GM10266 (cell line): Measurements from ENCODE around the gene ZSCAN10.
"Not testable (repeated sequence)": the region's sequence is repeated elsewhere in the genome, so short reads cannot be mapped to it uniquely, and the experiment has no call there.

ENCODE experiments used
- DNase-seq: peaks from one replicate; pipeline ENCODE4 v3.0.0; 2012; ENCODE audit errors: extremely low spot score
- TF ChIP-seq, protein P1 (sequence below): IDR thresholded peaks from 2 replicates; pipeline ENCODE4 v1.5.1; 2012; ENCODE audit warnings: mild to moderate bottlenecking, low read depth; ENCODE audit not compliant: control insufficient read depth, insufficient read depth; ENCODE audit errors: missing control alignments

The ZSCAN10 gene

DNA sequence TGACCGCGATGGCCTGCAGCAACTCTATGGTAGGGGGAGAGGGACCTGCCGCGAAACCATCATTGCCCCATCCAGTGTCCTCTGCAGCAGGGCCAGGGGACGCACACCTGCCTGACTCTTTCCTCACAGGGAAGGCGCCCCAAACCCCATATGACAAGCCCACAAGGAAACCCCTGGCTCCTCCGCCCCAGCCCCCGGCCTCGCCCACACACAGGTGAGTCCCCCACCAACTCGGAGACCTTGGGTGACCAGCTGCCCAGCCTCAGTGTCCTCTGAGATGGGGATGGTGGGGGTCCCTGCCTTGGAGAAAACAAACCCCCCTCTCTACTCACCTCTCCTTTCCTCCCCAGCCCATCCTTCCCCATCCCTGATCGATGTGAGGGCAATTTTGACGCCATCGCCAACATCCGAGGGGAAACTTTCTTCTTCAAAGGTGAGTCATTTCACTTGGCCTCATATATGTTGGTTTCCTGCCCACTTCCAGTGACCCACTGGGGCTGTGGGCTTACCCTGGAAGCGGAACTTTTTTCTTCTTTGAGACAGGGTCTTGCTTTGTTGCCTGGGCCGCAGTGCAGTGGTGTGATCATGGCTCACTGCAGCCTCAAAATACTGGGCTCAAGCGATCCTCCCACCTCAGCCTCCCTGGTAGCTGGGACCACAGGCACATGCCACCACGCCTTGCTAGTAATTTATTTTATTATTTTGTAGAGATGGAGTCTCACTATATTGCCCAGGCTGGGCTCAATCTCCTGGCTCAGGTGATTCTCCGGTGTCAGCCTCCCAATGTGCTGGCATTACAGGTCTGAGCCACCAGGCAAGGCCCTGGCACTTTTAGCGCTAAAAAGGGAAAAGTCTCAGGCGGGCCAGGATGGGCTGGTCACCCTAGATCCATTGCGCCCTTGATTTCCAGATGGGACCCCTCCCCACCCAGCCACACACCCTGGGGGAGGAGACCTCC lies 41.6 kb downstream of the ZSCAN10 start:
- TF ChIP-seq, protein P1, sequence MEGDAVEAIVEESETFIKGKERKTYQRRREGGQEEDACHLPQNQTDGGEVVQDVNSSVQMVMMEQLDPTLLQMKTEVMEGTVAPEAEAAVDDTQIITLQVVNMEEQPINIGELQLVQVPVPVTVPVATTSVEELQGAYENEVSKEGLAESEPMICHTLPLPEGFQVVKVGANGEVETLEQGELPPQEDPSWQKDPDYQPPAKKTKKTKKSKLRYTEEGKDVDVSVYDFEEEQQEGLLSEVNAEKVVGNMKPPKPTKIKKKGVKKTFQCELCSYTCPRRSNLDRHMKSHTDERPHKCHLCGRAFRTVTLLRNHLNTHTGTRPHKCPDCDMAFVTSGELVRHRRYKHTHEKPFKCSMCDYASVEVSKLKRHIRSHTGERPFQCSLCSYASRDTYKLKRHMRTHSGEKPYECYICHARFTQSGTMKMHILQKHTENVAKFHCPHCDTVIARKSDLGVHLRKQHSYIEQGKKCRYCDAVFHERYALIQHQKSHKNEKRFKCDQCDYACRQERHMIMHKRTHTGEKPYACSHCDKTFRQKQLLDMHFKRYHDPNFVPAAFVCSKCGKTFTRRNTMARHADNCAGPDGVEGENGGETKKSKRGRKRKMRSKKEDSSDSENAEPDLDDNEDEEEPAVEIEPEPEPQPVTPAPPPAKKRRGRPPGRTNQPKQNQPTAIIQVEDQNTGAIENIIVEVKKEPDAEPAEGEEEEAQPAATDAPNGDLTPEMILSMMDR, result no peak
- DNase-seq, result no peak

DNA sequence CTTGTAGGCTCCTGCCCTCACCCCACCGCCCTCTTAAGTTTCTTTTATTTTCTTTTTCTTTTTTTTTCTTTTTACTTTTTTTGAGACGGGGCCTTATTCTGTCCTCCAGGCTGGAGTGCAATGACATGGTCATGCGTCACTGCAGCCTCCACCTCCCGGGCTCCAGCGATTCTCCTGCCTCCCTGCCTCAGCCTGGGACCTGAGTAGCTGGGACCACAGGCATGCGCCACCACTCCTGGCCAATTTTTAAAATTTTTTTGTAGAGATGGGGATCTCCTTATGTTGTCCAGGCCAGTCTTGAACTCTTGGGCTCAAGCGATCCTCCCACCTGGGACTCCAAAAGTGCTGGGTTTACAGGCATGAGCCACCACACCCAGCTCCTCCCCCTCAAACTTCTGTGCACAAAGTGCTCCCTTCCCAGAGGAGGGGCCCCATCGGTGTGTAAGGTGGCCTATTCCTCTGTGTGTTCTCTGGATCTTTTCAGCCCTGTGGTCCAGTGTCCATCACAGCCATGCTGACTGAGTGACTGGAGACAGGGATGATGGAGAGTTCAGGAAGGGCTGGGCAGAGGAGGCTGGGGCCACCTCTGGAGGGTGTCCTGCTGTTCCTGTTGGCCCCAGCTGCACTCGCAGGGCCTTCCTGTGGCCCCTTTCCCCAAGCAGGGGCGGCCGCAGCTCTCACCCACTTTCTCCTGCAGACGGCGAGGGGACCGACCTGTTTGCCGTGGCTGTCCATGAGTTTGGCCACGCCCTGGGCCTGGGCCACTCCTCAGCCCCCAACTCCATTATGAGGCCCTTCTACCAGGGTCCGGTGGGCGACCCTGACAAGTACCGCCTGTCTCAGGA lies 42.5 kb downstream of the ZSCAN10 start:
- DNase-seq, result no peak
- TF ChIP-seq, protein P1, result no peak

DNA sequence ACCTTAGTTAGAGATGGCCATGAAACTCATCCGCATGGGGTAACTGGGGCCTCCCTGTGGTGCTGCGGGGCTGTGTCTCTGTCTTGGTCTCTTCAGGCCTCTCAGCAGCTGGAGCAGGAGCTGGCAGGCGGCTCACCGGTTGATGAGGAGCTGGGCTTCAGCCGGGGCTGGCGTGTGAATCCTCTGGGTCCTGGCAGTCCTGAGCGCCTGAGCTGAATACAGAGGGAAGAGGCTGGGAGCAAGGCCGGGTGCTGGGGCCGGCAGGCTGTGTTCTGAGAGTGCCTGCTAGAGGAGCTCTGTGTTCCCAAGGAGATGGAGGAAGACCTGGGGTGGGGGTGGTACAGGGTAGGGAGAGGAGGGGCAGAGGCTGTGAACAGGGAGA lies 43.4 kb downstream of the ZSCAN10 start:
- not testable (repeated sequence) for DNase-seq

DNA sequence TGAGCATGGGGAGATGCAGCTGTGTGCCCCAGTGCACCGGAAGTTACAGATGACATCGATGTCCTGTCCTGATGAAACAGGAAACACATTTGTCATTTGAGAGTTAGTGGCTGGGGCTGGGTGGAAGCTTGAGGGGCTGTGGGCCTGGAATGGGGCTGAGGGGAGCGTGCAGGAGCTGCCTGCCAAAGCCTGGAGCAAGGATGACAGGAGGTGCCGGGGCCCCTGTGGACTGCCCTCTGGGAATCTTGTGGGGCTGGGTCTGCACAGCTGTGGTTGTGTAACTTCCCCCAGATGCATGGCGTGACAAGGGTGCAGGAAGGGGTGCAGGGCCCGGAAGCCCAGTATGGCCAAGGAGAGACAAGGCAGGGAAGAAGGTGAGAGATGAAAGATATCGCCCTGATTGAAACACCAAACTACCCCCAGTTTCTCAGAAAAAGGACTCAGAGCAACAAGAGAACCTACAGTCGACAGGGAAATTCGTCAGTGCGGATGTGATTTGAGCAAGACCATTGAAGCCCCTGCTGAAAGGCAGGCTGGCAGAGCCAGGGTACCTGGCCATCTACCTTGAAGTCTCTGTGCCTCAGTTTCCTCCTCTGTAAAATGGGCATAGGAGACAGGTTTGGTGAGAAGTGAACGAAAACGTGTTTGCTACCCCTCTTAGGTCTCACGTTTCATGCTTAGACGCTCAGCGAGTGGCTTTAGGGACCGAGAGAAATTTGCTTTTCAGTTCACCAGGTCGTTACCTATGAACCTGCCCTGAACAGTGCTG lies 43.9 kb downstream of the ZSCAN10 start:
- DNase-seq, result no peak
- TF ChIP-seq, protein P1, result no peak

DNA sequence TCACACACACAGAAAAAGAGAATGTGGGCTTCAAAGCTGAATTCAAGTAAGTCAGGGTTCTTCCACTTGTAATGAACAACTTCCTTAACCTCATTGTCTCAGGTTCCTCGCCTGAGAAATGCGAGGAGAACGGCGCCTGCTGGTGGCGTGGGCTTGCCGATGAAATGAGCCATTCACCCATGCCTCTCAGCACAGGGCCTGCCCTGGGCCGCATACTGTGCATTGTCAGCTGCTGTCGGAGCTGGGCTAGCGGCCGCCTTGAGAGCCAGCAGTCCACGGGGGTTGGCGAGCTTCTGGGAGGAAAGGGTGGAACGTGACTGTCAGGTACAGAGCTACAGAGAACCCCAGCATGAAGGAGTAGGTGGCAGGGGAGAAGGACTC lies 45.8 kb downstream of the ZSCAN10 start:
- not testable (repeated sequence) for DNase-seq

DNA sequence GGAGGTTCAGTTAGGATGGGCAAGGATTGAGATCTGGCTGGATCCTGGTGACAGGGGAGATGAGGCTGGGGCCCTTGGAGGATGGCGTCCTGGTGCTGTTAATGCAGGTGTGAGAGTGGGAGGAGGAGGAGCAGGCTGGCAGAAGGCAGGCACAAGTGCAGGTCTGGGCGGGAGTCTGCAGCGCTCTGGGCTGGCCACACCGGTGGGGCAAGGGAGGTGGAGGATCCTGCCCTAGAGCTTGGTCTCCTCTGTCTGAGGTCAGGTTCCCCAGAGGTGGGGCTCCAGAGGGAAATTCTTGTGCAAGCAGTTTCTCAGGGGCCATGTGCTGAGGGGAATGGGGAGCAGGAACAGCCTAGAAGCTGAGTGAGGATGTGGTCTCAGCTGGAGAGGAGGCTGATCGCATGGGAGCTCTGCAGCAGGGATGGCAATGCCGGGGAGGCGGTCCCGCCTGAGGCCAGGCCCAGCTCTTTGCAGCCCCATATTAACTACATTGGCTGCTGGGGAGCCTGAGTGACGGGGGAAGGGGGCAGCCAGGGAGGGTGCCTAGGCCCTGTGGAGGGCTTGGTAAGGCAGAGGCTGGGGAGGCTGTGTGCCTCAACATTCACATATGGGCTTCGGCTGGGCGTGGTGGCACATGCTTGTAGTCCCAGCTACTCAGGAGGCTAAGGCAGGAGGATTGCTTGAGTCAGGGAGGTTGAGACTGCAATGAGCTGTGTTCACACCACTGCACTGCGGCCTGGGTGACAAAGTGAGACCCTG lies 46.3 kb downstream of the ZSCAN10 start:
- not testable (repeated sequence) for DNase-seq

DNA sequence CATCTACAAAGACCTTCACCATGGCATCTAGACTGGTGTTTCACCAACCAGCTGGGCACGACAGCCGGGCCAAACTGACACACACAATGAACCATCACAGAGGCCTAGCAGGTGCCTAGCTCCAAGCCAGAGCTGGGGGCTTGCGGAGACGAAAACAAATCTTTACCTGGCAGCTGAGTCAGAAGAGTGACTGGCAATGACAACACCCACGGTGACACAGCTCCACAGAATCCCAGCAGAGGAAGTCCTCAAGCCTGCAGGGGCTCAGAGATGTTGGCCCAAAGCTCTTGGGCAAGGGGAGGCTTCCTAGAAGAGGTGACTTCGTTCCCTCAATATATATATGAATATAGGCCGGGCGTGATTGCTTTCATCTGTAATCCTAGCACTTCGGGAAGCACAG lies 47.6 kb downstream of the ZSCAN10 start:
- TF ChIP-seq, protein P1, result no peak
- no peak for DNase-seq

DNA sequence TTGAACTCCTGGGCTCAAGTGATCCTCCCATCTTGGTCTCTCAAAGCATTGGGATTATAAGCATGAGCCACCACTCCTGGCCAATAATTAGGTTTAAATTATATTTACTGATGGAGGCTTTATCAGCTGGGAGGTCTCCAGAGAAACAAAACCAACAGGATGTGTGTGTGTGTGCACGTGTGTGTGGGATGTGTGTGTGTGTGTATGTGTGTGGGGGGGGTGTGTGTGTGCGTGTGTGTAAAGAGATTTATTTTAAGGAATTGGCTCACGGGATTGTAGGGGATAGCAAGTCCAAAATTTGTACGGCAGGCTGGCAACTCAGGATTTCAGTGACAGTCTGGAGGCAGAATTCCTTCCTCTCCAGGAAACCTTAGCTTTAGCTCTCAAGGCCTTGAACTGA lies 48.1 kb downstream of the ZSCAN10 start:
- TF ChIP-seq, protein P1, result no peak
- no peak for DNase-seq
